ENCODE measurements around the gene HNRNPR.

DNA sequence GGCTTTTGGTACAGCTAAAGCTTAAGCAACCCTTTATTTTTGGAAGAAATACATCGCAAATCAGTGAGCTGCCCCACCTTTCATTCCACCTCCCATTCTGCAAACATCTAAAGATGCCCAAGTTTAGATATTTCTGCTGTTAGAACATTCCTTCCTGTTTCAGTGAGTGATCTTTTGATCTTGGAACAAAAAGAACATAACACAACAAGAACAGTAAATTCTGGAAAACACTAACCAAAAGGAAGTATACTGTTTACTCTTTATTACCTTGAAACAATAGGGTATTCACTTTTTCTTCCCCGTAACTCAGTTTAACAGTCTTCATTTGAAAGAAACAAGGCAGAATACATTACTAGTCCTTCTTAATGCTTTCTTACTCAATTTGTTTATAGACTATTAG, 40.6 kb downstream of the HNRNPR start:
- TF ChIP-seq, protein P1, sequence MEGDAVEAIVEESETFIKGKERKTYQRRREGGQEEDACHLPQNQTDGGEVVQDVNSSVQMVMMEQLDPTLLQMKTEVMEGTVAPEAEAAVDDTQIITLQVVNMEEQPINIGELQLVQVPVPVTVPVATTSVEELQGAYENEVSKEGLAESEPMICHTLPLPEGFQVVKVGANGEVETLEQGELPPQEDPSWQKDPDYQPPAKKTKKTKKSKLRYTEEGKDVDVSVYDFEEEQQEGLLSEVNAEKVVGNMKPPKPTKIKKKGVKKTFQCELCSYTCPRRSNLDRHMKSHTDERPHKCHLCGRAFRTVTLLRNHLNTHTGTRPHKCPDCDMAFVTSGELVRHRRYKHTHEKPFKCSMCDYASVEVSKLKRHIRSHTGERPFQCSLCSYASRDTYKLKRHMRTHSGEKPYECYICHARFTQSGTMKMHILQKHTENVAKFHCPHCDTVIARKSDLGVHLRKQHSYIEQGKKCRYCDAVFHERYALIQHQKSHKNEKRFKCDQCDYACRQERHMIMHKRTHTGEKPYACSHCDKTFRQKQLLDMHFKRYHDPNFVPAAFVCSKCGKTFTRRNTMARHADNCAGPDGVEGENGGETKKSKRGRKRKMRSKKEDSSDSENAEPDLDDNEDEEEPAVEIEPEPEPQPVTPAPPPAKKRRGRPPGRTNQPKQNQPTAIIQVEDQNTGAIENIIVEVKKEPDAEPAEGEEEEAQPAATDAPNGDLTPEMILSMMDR (IDR thresholded peaks at IDR 0.05), result no peak
- no peak for TF ChIP-seq POLR2A (IDR thresholded peaks at IDR 0.05)

Measured in uterus (tissue), 2 donors.